Large intestine (tissue), 1 donor: ENCODE results near the gene RAD50. TPM values are rescaled to one million over a fixed set of nuclear protein-coding genes. Genes with fewer than 3 reads are reported as not detected.

Source experiments
- polyA plus RNA-seq: library from polyadenylated mRNA; unstranded; fragments of 120-200 nt; gene quantifications from one replicate; pipeline ENCODE4 v1.2.1, GENCODE V29; 2013

RAD50 gene
- polyA plus RNA-seq, 1 donor, result 31.1 TPM

Other genes with a start within 250 kb of the RAD50 start
- gene SLC22A5, start 187.3 kb upstream of the RAD50 start, polyA plus RNA-seq, result 35.1 TPM
- gene IRF1, start 66.2 kb upstream of the RAD50 start, polyA plus RNA-seq, result 100 TPM
- gene IL5, start 13.5 kb upstream of the RAD50 start, polyA plus RNA-seq, result 0.07 TPM
- gene IL13, start 101.2 kb downstream of the RAD50 start, polyA plus RNA-seq, result 0.07 TPM
- not detected for gene IL4, start 117.0 kb downstream of the RAD50 start, polyA plus RNA-seq
- gene KIF3A, start 180.6 kb downstream of the RAD50 start, polyA plus RNA-seq, result 9.1 TPM
- 10.1 TPM for gene CCNI2, start 190.4 kb downstream of the RAD50 start, polyA plus RNA-seq
- 44.0 TPM for gene SEPTIN8, start 220.3 kb downstream of the RAD50 start, polyA plus RNA-seq